Adrenal gland (tissue), 5 donors: Measurements from ENCODE around the gene AHRR.

Source experiments
- CTCF ChIP-seq, 6 experiments: fragments of 450-650 bp in 4 of 6; fragments of 200-600 bp in 2 of 6; sonication (generic) in 1 of 6; IDR thresholded peaks; 1 replicate in 5 of 6; 2 replicates in 1 of 6; pipeline versions ENCODE4 v1.5.1 to v1.8.0; 2016 to 2021; ENCODE audit warnings: antibody characterized with exemption in 6 of 6, mild to moderate bottlenecking in 2 of 6, moderate library complexity in 1 of 6
- POLR2A ChIP-seq, 2 donors: fragments of 450-650 bp; IDR thresholded peaks; one replicate each; pipeline ENCODE4 v1.6.1; 2017; ENCODE audit warnings: antibody characterized with exemption in 2 of 2, mild to moderate bottlenecking in 2 of 2, moderate library complexity in 1 of 2
- donor health status: DM: no; HTN: no; CAD: no.

GRCh38 chr5:477871-478270 lies 156.4 kb downstream of the AHRR start:
- TF ChIP-seq CTCF (IDR thresholded peaks at IDR 0.05) (no peak), POLR2A (IDR thresholded peaks at IDR 0.05) (no peak)
